ENCODE results near the gene ZCCHC14.

DNA sequence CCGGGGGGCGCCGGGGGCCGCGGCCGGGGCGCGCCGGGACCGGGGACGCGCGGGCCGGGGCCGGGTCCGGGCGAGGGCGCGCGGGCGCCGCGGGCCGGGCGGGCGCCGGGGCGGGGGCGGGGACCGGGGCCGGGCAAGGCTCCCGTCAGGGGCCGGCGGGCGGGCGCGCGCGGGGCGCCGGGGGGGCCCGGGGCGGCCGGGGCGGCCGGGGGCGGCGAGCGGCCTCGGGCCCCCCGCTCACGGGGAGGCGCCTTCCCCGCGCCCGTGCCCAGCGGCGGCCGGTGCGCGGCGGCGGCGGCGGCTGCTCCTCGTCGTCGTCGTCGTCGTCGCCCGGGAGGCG lies 563 bp downstream of the ZCCHC14 start:
- TF ChIP-seq, protein P1, sequence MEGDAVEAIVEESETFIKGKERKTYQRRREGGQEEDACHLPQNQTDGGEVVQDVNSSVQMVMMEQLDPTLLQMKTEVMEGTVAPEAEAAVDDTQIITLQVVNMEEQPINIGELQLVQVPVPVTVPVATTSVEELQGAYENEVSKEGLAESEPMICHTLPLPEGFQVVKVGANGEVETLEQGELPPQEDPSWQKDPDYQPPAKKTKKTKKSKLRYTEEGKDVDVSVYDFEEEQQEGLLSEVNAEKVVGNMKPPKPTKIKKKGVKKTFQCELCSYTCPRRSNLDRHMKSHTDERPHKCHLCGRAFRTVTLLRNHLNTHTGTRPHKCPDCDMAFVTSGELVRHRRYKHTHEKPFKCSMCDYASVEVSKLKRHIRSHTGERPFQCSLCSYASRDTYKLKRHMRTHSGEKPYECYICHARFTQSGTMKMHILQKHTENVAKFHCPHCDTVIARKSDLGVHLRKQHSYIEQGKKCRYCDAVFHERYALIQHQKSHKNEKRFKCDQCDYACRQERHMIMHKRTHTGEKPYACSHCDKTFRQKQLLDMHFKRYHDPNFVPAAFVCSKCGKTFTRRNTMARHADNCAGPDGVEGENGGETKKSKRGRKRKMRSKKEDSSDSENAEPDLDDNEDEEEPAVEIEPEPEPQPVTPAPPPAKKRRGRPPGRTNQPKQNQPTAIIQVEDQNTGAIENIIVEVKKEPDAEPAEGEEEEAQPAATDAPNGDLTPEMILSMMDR (conservative IDR thresholded peaks at IDR 0.05) = no peak
- TF ChIP-seq ZFX (IDR thresholded peaks at IDR 0.05) = no peak
